Heart right ventricle (tissue), 16 donors: ENCODE results near the gene EIF4G1. TPM values are rescaled to one million over a fixed set of nuclear protein-coding genes. Genes with fewer than 3 reads are reported as not detected.

Experiments used
- ATAC-seq, 8 donors: fragments of 200-7000 bp; cut with Tn5 transposase; one replicate each; pipeline ENCODE4 v1.9.1; 2020; ENCODE audit warnings: mild to moderate bottlenecking in 8 of 8, moderate library complexity in 8 of 8, moderate number of reproducible peaks in 1 of 8
- DNase-seq, 2 donors: peaks; one replicate each; pipeline ENCODE4 v3.0.0-alpha.2; 2020
- H3K27ac ChIP-seq, 10 donors: fragments of 200-600 bp; sonication (generic) in 2 of 10; one replicate each; pipeline versions ENCODE4 v1.5.0 to v1.8.0; 2020 to 2022; ENCODE audit warnings: mild to moderate bottlenecking in 3 of 10
- H3K27me3 ChIP-seq, 7 donors: fragments of 200-600 bp; one replicate each; pipeline ENCODE4 v1.8.0; 2021 to 2022; ENCODE audit warnings: mild to moderate bottlenecking in 2 of 7
- H3K36me3 ChIP-seq, 9 donors: fragments of 200-600 bp; sonication (generic) in 1 of 9; one replicate each; pipeline versions ENCODE4 v1.5.0 to v1.8.0; 2020 to 2022; ENCODE audit warnings: mild to moderate bottlenecking in 2 of 9
- H3K4me1 ChIP-seq, 9 donors: fragments of 200-600 bp; sonication (generic) in 1 of 9; one replicate each; pipeline versions ENCODE4 v1.5.0 to v1.8.0; 2020 to 2022; ENCODE audit warnings: mild to moderate bottlenecking in 4 of 9
- H3K4me3 ChIP-seq, 10 donors: fragments of 200-600 bp; sonication (generic) in 2 of 10; one replicate each; pipeline versions ENCODE4 v1.5.0 to v1.8.0; 2020 to 2022; ENCODE audit warnings: mild to moderate bottlenecking in 7 of 10, moderate library complexity in 2 of 10
- H3K9me3 ChIP-seq, 11 donors: fragments of 200-600 bp in 10 of 11; sonication (generic) in 2 of 11; one replicate each; pipeline versions ENCODE4 v1.5.0 to v1.8.0; 2013 to 2022; ENCODE audit warnings: mild to moderate bottlenecking in 2 of 11, control low read depth in 1 of 11, moderate library complexity in 1 of 11
- WGBS, 2 donors: extraction: QIAGEN DNeasy Blood & Tissue Kit; methylation state at CpG; one replicate each; pipeline ENCODE4 v1.1.7; 2013; ENCODE audit warnings: inconsistent platforms in 1 of 2; 5-methylcytosine and 5-hydroxymethylcytosine counted together
- intact Hi-C, 10 donors: fragments of 100-400 bp; cut with DNase I; formaldehyde crosslinking; loops; one replicate each; pipeline versions ENCODE4 v1.11.1 to v1.14.2; 2022
- polyA plus RNA-seq, 2 donors: library from polyadenylated mRNA; stranded (reverse); fragments of 200-250 nt; gene quantifications; one replicate each; pipeline ENCODE4 v1.2.3, GENCODE V29; 2013
- total RNA-seq, 10 donors: library from RNA; stranded (reverse); fragmentation: NEBNext Ultra II Directional in 3 of 10; extraction: Animal tissue kit (Norgen Biotek cat#: 25700) in 3 of 10; gene quantifications; one replicate each; pipeline versions ENCODE4 v1.2.1 to v1.2.4, GENCODE V29; 2021 to 2023
- TF ChIP-seq, protein P1 (sequence below), 9 donors: fragments of 200-600 bp; sonication (generic) in 2 of 9; IDR thresholded peaks; one replicate each; pipeline versions ENCODE4 v1.5.0 to v1.8.0; 2021 to 2022; ENCODE audit warnings: antibody characterized with exemption in 9 of 9, mild to moderate bottlenecking in 5 of 9, moderate library complexity in 1 of 9
- donor health status: Arrhythmogenic right ventricular cardiomyopathy.
- donor health status: ischemic (EF 13 %, LVEDD 7.1; RV severe dilation, severe dysfunction).
- donor health status: healthy with polysubstance abuse.
- donor health status: DM: no; HTN: yes; CAD: no.
- donor health status: DM: no; HTN: no; CAD: no.
- donor health status: ischemic (EF 25% LVEDD 6.9; RV normal size, moderate dysfunction).
- donor health status: ischemic (EF 25% LVEDD 5.7; RV mildly dilated, moderate dysfunction).
- donor health status: healthy.
- donor health status: DM: yes; HTN: yes; CAD: no.
- donor health status: Ischemic cardiomyopathy.
- donor health status: ischemic (EF 35%, LVEDD 5.7; RV mildly dilated, moderate dysfunction).
- donor health status: nonischemic (EF 11% LVEDD 7.7; RV severe dilation, severe dysfunction).
- donor health status: DM: yes; HTN: yes; CAD: no.
- donor health status: PGD.
- donor health status: ischemic (EF 29% LVEDD 5.4; RV normal size, mild dysfunction).
- donor health status: nonischemic (EF 23%, LVEDD 6.1; RV moderate dilation, normal function).

Gene EIF4G1
- total and polyA plus RNA-seq, 12 donors = 142 to 316 (median 209) TPM

DNA sequence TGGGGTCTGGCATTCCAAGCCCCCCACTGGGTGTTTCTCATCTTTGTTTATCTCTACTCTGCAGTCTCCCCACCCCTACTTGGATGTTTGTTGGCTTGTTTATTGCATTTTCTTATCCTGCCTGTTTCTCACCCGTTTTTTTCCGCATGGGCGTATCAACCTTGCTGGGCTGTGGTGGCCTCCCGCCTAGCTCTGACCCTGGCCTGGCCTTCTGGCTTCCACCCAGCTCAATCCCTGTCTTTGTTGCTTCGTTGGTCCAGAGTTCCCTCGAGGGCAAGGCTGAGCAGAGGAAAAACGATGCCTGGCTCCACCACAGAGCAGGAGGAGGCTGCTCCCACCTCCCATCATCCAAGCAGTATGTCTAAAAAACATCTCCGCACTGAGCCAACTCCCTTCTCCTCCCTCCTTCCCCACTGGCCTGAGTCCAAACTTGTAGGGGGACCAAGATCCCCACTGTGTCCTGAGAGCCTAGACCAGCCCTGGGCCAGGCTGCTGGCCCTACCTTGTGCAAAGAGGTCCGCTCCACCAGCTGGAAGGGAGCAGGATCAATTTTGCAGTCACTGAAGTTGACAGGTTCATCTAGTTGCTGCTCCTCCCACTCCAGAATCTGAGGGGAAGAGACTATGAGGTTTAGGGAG is 37.2 kb downstream of the EIF4G1 start:
- Histone ChIP-seq H3K4me3 (no peak overlapping the region), H3K27me3 (no peaks in the 10 kb centered on the region), H3K36me3 (peaks cover 0 to 24% (median 0%) of the 10 kb centered on the region in 9 donors), H3K9me3 (no peaks in the 10 kb centered on the region), H3K4me1 (peaks cover 0 to 5% (median 0%) of the 10 kb centered on the region in 9 donors), H3K27ac (no peak overlapping the region)
- WGBS, 2 donors = 57 to 60% methylated on average over 9 of the region's 9 CpGs
- intact Hi-C loops = loop anchor here in 1 of 10 donors (10.0 kb wide), 1 partner anchor 47 kb away; no protein-coding TSS in a partner anchor
- DNase-seq = no peak
- TF ChIP-seq, protein P1, sequence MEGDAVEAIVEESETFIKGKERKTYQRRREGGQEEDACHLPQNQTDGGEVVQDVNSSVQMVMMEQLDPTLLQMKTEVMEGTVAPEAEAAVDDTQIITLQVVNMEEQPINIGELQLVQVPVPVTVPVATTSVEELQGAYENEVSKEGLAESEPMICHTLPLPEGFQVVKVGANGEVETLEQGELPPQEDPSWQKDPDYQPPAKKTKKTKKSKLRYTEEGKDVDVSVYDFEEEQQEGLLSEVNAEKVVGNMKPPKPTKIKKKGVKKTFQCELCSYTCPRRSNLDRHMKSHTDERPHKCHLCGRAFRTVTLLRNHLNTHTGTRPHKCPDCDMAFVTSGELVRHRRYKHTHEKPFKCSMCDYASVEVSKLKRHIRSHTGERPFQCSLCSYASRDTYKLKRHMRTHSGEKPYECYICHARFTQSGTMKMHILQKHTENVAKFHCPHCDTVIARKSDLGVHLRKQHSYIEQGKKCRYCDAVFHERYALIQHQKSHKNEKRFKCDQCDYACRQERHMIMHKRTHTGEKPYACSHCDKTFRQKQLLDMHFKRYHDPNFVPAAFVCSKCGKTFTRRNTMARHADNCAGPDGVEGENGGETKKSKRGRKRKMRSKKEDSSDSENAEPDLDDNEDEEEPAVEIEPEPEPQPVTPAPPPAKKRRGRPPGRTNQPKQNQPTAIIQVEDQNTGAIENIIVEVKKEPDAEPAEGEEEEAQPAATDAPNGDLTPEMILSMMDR (IDR thresholded peaks at IDR 0.05) = no peak
- no peak for ATAC-seq

GRCh38 chr3:184352149-184352785 is 37.9 kb downstream of the EIF4G1 start:
- no peak for DNase-seq
- no peak for ATAC-seq

DNA sequence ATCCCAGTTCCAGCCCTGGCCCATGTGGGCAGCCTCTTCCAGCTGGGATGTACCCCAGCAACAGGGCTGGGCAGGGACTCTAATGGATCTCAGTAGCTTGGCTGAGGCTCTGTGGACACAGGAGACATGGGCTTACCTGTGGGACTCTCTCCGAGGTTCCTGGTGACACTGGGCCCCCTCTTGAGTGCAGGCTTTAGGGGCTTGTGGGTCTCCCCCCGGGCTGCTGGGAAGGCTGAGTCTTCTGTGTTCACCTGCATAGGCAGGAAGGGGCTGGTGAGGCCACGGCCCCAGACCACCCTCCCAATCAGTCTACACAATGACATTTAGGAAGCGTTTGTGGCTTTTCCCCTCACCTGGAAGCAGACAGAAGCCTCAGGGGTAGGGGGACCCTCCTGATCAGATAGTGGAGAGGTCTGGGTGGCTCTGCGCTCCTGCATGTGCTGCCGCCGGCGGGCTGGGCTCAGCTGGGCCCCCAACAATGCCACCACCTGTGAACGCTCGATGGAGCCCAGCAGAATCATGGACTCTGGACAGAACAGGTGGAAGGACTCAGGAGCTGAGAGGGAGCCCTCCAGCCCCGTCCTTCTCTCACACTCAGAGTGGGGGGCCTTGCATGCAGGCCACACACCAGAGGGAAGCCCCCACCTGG is 38.6 kb downstream of the EIF4G1 start:
- no peak overlapping the region for H3K4me3 ChIP-seq
- WGBS, 2 donors = 91% methylated on average over 11 of the region's 11 CpGs
- no peaks in the 10 kb centered on the region for H3K9me3 ChIP-seq
- intact Hi-C loops = loop anchor here in 1 of 10 donors (10.0 kb wide), 1 partner anchor 48 kb away; no protein-coding TSS in a partner anchor
- peaks cover 0 to 33% (median 0%) of the 10 kb centered on the region in 9 donors for H3K36me3 ChIP-seq
- no peak for DNase-seq
- TF ChIP-seq, protein P1 (IDR thresholded peaks at IDR 0.05) = no peak
- peaks cover 0 to 5% (median 0%) of the 10 kb centered on the region in 9 donors for H3K4me1 ChIP-seq
- no peak overlapping the region for H3K27ac ChIP-seq
- H3K27me3 ChIP-seq = no peaks in the 10 kb centered on the region
- ATAC-seq = no peak

More at GRCh38 chr3:184352149-184352785, 37.9 kb downstream of the EIF4G1 start:
- Histone ChIP-seq H3K9me3 (no peaks in the 10 kb centered on the region), H3K4me1 (peaks cover 0 to 5% (median 0%) of the 10 kb centered on the region in 9 donors), H3K27me3 (no peaks in the 10 kb centered on the region), H3K36me3 (peaks cover 0 to 26% (median 0%) of the 10 kb centered on the region in 9 donors), H3K4me3 (no peak overlapping the region), H3K27ac (no peak overlapping the region)
- TF ChIP-seq, protein P1 (IDR thresholded peaks at IDR 0.05) = no peak
- WGBS, 2 donors = 82 to 90% methylated on average over 15 of the region's 15 CpGs
- intact Hi-C loops = loop anchor here in 1 of 10 donors (10.0 kb wide), 1 partner anchor 47 kb away; no protein-coding TSS in a partner anchor

GRCh38 chr3:184353546-184353941 is 39.1 kb downstream of the EIF4G1 start:
- no peak overlapping the region for H3K4me3 ChIP-seq
- no peak overlapping the region for H3K27ac ChIP-seq
- H3K36me3 ChIP-seq = peaks cover 0 to 38% (median 0%) of the 10 kb centered on the region in 9 donors
- peaks cover 0 to 5% (median 0%) of the 10 kb centered on the region in 9 donors for H3K4me1 ChIP-seq
- H3K27me3 ChIP-seq = no peaks in the 10 kb centered on the region
- no peak for ATAC-seq
- TF ChIP-seq, protein P1 (IDR thresholded peaks at IDR 0.05) = no peak
- DNase-seq = no peak
- 94 to 96% methylated on average over 11 of the region's 11 CpGs for WGBS, 2 donors
- no peaks in the 10 kb centered on the region for H3K9me3 ChIP-seq
- intact Hi-C loops = loop anchor here in 1 of 10 donors (10.0 kb wide), 1 partner anchor 49 kb away; no protein-coding TSS in a partner anchor
